Measurements from ENCODE around the gene ATP6V0A1.

ATP6V0A1 gene

GRCh38 chr17:42561897-42562387 is 103.3 kb downstream of the ATP6V0A1 start, which contains the start of gene COASY:
TSS of gene COASY (plus strand) at chr17:42562148. CDS start at chr17:42562623, 475 bp downstream.
- DNase-seq = peak; percentile 84

- no peak for DNase-seq
Measured at GRCh38 chr17:42562388-42563142, 103.9 kb downstream of the ATP6V0A1 start.

- DNase-seq = no peak
Measured at GRCh38 chr17:42563143-42563509, 104.4 kb downstream of the ATP6V0A1 start.

GRCh38 chr17:42563543-42563942 is 104.9 kb downstream of the ATP6V0A1 start:
- DNase-seq = no peak

GRCh38 chr17:42563950-42564349 is 105.3 kb downstream of the ATP6V0A1 start:
- no peak for DNase-seq

GRCh38 chr17:42564815-42565522 is 106.3 kb downstream of the ATP6V0A1 start:
- DNase-seq = no peak

- no peak for DNase-seq
Measured at GRCh38 chr17:42565523-42566214, 107.0 kb downstream of the ATP6V0A1 start.

GRCh38 chr17:42566215-42566882 is 107.7 kb downstream of the ATP6V0A1 start:
- no peak for DNase-seq

GRCh38 chr17:42566883-42567573 is 108.3 kb downstream of the ATP6V0A1 start, which contains the start of gene MLX:
TSS of gene MLX (plus strand) at chr17:42567100. CDS start at chr17:42567125, 25 bp downstream.
- DNase-seq = peak; percentile 94

GRCh38 chr17:42568341-42569111 is 109.8 kb downstream of the ATP6V0A1 start:
- no peak for DNase-seq

GRCh38 chr17:42571435-42572225 is 113.0 kb downstream of the ATP6V0A1 start:
- no peak for DNase-seq

All from right kidney (tissue), 1 donor.